Liver (tissue), 9 donors: ENCODE results near the gene SLC39A13. TPM values are rescaled to one million over a fixed set of nuclear protein-coding genes. Genes with fewer than 3 reads are reported as not detected.

ENCODE experiments used
- DNase-seq: peaks from one replicate; pipeline ENCODE4 v3.0.0-alpha.2; 2017; ENCODE audit warnings: low spot score
- H3K27ac ChIP-seq, 2 donors: one replicate each; pipeline ENCODE4 v1.7.0; 2013; ENCODE audit warnings: inconsistent platforms in 2 of 2, low read length in 2 of 2, control low read depth in 1 of 2, low read depth in 1 of 2, mild to moderate bottlenecking in 1 of 2
- H3K27me3 ChIP-seq, 4 donors: one replicate each; pipeline versions ENCODE4 v1.6.1 to v1.7.0; 2013; ENCODE audit warnings: low read length in 3 of 4, inconsistent platforms in 1 of 4, mild to moderate bottlenecking in 1 of 4, moderate library complexity in 1 of 4; ENCODE audit not compliant: control insufficient read depth in 4 of 4, insufficient read depth in 4 of 4
- H3K36me3 ChIP-seq, 4 donors: one replicate each; pipeline versions ENCODE4 v1.6.1 to v1.7.0; 2013; ENCODE audit warnings: low read length in 3 of 4, mild to moderate bottlenecking in 3 of 4, low read depth in 1 of 4, moderate library complexity in 1 of 4; ENCODE audit not compliant: control insufficient read depth in 4 of 4, insufficient read depth in 3 of 4
- H3K4me1 ChIP-seq, 4 donors: one replicate each; pipeline versions ENCODE4 v1.6.1 to v1.7.0; 2013; ENCODE audit warnings: low read length in 3 of 4, mild to moderate bottlenecking in 3 of 4, moderate library complexity in 1 of 4; ENCODE audit not compliant: control insufficient read depth in 4 of 4, insufficient read depth in 4 of 4
- H3K4me3 ChIP-seq, 3 donors: one replicate each; pipeline versions ENCODE4 v1.6.1 to v1.7.0; 2013; ENCODE audit warnings: low read length in 3 of 3, control low read depth in 1 of 3, low read depth in 1 of 3, mild to moderate bottlenecking in 1 of 3
- H3K9ac ChIP-seq, 2 donors: one replicate each; pipeline ENCODE4 v1.7.0; 2013; ENCODE audit warnings: low read length in 2 of 2, mild to moderate bottlenecking in 2 of 2, moderate library complexity in 2 of 2, control low read depth in 1 of 2, low read depth in 1 of 2
- H3K9me3 ChIP-seq, 4 donors: one replicate each; pipeline versions ENCODE4 v1.6.1 to v1.7.0; 2013; ENCODE audit warnings: low read length in 3 of 4; ENCODE audit not compliant: control insufficient read depth in 4 of 4
- EGR1 ChIP-seq, 2 donors: IDR thresholded peaks; 2 replicates each; pipeline ENCODE4 v1.6.1; 2016 to 2018; ENCODE audit warnings: antibody characterized with exemption in 2 of 2, low read depth in 2 of 2
- FOXA1 ChIP-seq: IDR thresholded peaks from 2 replicates; pipeline ENCODE4 v1.6.1; 2016; ENCODE audit warnings: antibody characterized with exemption
- GABPA ChIP-seq, 2 donors: IDR thresholded peaks in 1 of 2; conservative IDR thresholded peaks in 1 of 2; 2 replicates each; pipeline ENCODE4 v1.6.1; 2016; ENCODE audit warnings: antibody characterized with exemption in 2 of 2, mild to moderate bottlenecking in 1 of 2, moderate library complexity in 1 of 2
- HNF4A ChIP-seq, 2 donors: conservative IDR thresholded peaks; 2 replicates each; pipeline ENCODE4 v1.6.1; 2016; ENCODE audit warnings: antibody characterized with exemption in 2 of 2, mild to moderate bottlenecking in 2 of 2
- NR2F2 ChIP-seq: IDR thresholded peaks from 2 replicates; pipeline ENCODE4 v1.6.1; 2016; ENCODE audit warnings: antibody characterized with exemption
- RAD21 ChIP-seq, 2 donors: IDR thresholded peaks; 2 replicates each; pipeline ENCODE4 v1.6.1; 2016; ENCODE audit warnings: antibody characterized with exemption in 2 of 2, mild to moderate bottlenecking in 2 of 2
- TAF1 ChIP-seq: conservative IDR thresholded peaks from 2 replicates; pipeline ENCODE4 v1.6.1; 2016; ENCODE audit warnings: antibody characterized with exemption, mild to moderate bottlenecking
- YY1 ChIP-seq: IDR thresholded peaks from 2 replicates; pipeline ENCODE4 v1.6.1; 2016; ENCODE audit warnings: antibody characterized with exemption, mild to moderate bottlenecking
- WGBS: extraction: QIAGEN DNeasy Blood & Tissue Kit; methylation state at CpG from one replicate; pipeline ENCODE4 v1.1.7; 2013; 5-methylcytosine and 5-hydroxymethylcytosine counted together
- polyA plus RNA-seq, 2 donors: library from polyadenylated mRNA; stranded (reverse) in 1 of 2; unstranded in 1 of 2; fragments of 200-250 nt in 1 of 2; fragments of >200 nt in 1 of 2; fragmentation: Nextera tagmentation in 1 of 2; extraction: Ambion mirVana in 1 of 2; gene quantifications; one replicate each; pipeline versions ENCODE4 v1.2.1 to v1.2.3, GENCODE V29; 2013 to 2015
- total RNA-seq, 2 donors: library from RNA; depleted of rRNA; stranded (reverse); fragments of >200 nt; gene quantifications; one replicate each; pipeline ENCODE4 v1.2.3, GENCODE V29; 2014
- TF ChIP-seq, protein P1 (sequence below): IDR thresholded peaks from 2 replicates; pipeline ENCODE4 v1.6.1; 2016; ENCODE audit warnings: antibody characterized with exemption
- TF ChIP-seq, protein P2 (sequence below): IDR thresholded peaks from 2 replicates; pipeline ENCODE4 v1.6.1; 2016; ENCODE audit warnings: antibody characterized with exemption, mild to moderate bottlenecking
- TF ChIP-seq, protein P3 (sequence below): IDR thresholded peaks from 2 replicates; pipeline ENCODE4 v1.6.1; 2016; ENCODE audit warnings: antibody characterized with exemption
- TF ChIP-seq, protein P4 (sequence below): IDR thresholded peaks from 2 replicates; pipeline ENCODE4 v1.6.1; 2016; ENCODE audit warnings: antibody characterized with exemption
- donor health status: healthy.
- donor health status: healthy.
- donor health status: healthy.
- donor health status: healthy.
- donor health status: healthy.

The SLC39A13 gene
- total and polyA plus RNA-seq, 4 donors, result 8.2 to 17.5 (median 10.7) TPM

DNA sequence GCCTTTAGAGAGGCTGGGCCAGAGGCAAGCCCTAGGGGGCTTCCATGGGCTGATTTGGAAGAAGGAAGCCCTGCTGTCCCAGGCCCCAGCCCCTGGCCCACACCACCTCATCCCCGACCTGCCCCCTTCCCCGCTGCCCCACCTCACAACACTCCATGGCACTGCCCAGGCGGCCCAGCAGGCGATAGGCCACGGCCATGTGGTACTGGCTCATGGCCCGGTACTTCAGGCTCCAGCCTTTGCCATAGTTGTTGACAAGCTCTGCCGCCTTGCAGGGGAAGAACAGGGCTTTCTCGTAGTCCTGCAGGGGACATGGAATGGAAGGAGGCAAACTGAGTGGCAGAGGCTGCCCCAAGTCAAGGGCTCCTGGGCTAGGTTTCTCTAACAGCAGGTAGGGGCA is 34.1 kb downstream of the SLC39A13 start:
- peaks cover 2 to 14% (median 10%) of the 10 kb centered on the region in 4 donors for H3K4me1 ChIP-seq
- no peak overlapping the region for H3K4me3 ChIP-seq
- DNase-seq, result no peak
- 86% methylated on average over 8 of the region's 8 CpGs for WGBS
- TF ChIP-seq, protein P1, sequence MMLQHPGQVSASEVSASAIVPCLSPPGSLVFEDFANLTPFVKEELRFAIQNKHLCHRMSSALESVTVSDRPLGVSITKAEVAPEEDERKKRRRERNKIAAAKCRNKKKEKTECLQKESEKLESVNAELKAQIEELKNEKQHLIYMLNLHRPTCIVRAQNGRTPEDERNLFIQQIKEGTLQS, result no peak
- TF ChIP-seq, protein P2, sequence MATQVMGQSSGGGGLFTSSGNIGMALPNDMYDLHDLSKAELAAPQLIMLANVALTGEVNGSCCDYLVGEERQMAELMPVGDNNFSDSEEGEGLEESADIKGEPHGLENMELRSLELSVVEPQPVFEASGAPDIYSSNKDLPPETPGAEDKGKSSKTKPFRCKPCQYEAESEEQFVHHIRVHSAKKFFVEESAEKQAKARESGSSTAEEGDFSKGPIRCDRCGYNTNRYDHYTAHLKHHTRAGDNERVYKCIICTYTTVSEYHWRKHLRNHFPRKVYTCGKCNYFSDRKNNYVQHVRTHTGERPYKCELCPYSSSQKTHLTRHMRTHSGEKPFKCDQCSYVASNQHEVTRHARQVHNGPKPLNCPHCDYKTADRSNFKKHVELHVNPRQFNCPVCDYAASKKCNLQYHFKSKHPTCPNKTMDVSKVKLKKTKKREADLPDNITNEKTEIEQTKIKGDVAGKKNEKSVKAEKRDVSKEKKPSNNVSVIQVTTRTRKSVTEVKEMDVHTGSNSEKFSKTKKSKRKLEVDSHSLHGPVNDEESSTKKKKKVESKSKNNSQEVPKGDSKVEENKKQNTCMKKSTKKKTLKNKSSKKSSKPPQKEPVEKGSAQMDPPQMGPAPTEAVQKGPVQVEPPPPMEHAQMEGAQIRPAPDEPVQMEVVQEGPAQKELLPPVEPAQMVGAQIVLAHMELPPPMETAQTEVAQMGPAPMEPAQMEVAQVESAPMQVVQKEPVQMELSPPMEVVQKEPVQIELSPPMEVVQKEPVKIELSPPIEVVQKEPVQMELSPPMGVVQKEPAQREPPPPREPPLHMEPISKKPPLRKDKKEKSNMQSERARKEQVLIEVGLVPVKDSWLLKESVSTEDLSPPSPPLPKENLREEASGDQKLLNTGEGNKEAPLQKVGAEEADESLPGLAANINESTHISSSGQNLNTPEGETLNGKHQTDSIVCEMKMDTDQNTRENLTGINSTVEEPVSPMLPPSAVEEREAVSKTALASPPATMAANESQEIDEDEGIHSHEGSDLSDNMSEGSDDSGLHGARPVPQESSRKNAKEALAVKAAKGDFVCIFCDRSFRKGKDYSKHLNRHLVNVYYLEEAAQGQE, result no peak
- TF ChIP-seq HNF4A (conservative IDR thresholded peaks at IDR 0.05) (no peak), NR2F2 (no peak), EGR1 (IDR thresholded peaks at IDR 0.05; ENCODE audit: low read depth in 2 of 2) (no peak), GABPA (IDR thresholded peaks at IDR 0.05 in 1 of 2, conservative IDR thresholded peaks at IDR 0.05 in 1 of 2) (no peak), FOXA1 (no peak), YY1 (no peak)
- TF ChIP-seq, protein P3, sequence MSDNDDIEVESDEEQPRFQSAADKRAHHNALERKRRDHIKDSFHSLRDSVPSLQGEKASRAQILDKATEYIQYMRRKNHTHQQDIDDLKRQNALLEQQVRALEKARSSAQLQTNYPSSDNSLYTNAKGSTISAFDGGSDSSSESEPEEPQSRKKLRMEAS, result no peak
- TF ChIP-seq, protein P4, sequence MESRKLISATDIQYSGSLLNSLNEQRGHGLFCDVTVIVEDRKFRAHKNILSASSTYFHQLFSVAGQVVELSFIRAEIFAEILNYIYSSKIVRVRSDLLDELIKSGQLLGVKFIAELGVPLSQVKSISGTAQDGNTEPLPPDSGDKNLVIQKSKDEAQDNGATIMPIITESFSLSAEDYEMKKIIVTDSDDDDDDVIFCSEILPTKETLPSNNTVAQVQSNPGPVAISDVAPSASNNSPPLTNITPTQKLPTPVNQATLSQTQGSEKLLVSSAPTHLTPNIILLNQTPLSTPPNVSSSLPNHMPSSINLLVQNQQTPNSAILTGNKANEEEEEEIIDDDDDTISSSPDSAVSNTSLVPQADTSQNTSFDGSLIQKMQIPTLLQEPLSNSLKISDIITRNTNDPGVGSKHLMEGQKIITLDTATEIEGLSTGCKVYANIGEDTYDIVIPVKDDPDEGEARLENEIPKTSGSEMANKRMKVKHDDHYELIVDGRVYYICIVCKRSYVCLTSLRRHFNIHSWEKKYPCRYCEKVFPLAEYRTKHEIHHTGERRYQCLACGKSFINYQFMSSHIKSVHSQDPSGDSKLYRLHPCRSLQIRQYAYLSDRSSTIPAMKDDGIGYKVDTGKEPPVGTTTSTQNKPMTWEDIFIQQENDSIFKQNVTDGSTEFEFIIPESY, result no peak
- H3K27ac ChIP-seq, result no peak overlapping the region
- H3K36me3 ChIP-seq, result no peaks in the 10 kb centered on the region
- no peaks in the 10 kb centered on the region for H3K27me3 ChIP-seq
- no peaks in the 10 kb centered on the region for H3K9me3 ChIP-seq
- no peak overlapping the region for H3K9ac ChIP-seq

DNA sequence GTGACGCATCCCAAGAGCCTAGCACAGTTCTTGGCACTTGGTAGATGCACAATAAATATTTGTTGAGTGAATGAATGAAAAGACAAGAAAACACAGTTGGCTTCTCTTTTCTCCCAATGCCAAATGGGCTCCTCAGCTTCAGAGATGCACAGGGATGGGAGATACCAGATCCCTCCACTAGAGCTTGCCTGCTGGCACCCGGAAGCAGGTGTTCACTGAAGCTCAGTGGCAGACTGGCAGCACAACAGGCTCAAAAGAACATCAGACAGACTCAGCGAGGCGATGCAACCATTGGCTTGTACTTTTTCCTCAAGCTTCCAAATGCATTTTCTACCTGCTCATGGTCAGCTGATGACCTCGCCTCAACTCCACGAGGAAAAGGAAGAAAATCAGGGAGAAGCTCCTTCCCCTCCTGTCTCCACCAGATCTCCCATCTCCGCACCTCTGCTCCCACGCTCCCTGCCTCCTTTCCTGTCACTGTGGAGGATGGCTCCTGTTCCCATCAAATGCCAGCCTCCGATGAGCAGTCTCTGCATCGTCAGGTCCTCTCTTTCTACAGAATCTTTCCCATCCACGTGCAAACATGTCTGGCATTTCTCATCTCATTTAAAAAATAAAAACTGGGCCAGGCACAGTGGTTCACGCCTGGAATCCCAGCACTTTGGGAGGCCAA is 34.8 kb downstream of the SLC39A13 start:
- no peak overlapping the region for H3K9ac ChIP-seq
- 93% methylated on average over 12 of the region's 12 CpGs for WGBS
- no peak overlapping the region for H3K4me3 ChIP-seq
- H3K27ac ChIP-seq, result no peak overlapping the region
- H3K36me3 ChIP-seq, result no peaks in the 10 kb centered on the region
- peaks cover under 1 to 9% (median 3%) of the 10 kb centered on the region in 4 donors for H3K4me1 ChIP-seq
- TF ChIP-seq, protein P2, result no peak
- TF ChIP-seq YY1 (no peak), TAF1 (no peak), RAD21 (IDR thresholded peaks at IDR 0.05) (peak in 1 of 2 donors; percentile 5)
- no peak for DNase-seq
- no peaks in the 10 kb centered on the region for H3K27me3 ChIP-seq
- H3K9me3 ChIP-seq, result no peaks in the 10 kb centered on the region
